Stimulated activated CD4-positive, alpha-beta T cell treated with anti-CD3 and anti-CD28 coated beads, Interleukin-2, amount 100 ng/mL, for 24 hours (primary cell): ENCODE data around the gene ZNF609.

Experiments used
- DNase-seq, 2 donors: peaks; one replicate each; pipeline ENCODE4 v3.0.0-alpha.2; 2020

ZNF609 gene

GRCh38 chr15:64548235-64548634, 87.9 kb downstream of the ZNF609 start:
- DNase-seq = no peak

GRCh38 chr15:64549860-64550259, 89.5 kb downstream of the ZNF609 start:
- no peak for DNase-seq

GRCh38 chr15:64552281-64552948, 92.0 kb downstream of the ZNF609 start:
- no peak for DNase-seq

GRCh38 chr15:64558460-64559179, 98.2 kb downstream of the ZNF609 start:
- DNase-seq = no peak

GRCh38 chr15:64559243-64559642, 98.9 kb downstream of the ZNF609 start:
- DNase-seq = no peak

- no peak for DNase-seq
Observed at GRCh38 chr15:64560501-64560900, 100.1 kb downstream of the ZNF609 start.

- DNase-seq = no peak
Observed at GRCh38 chr15:64560998-64561397, 100.6 kb downstream of the ZNF609 start.

GRCh38 chr15:64562003-64562640, 101.7 kb downstream of the ZNF609 start:
- DNase-seq = no peak

GRCh38 chr15:64566102-64566501, 105.7 kb downstream of the ZNF609 start:
- no peak for DNase-seq

- no peak for DNase-seq
Observed at GRCh38 chr15:64566629-64567427, 106.5 kb downstream of the ZNF609 start.

GRCh38 chr15:64568765-64569164, 108.4 kb downstream of the ZNF609 start:
- DNase-seq = no peak

- DNase-seq = no peak
Observed at GRCh38 chr15:64571857-64572291, 111.5 kb downstream of the ZNF609 start.

- DNase-seq = no peak
Observed at GRCh38 chr15:64572856-64573255, 112.5 kb downstream of the ZNF609 start.

GRCh38 chr15:64574301-64575017, 114.1 kb downstream of the ZNF609 start:
- no peak for DNase-seq

GRCh38 chr15:64580696-64581407, 120.5 kb downstream of the ZNF609 start:
- no peak for DNase-seq

- DNase-seq = no peak
Observed at GRCh38 chr15:64581408-64581761, 121.0 kb downstream of the ZNF609 start.

- no peak for DNase-seq
Observed at GRCh38 chr15:64582202-64582601, 121.8 kb downstream of the ZNF609 start.

GRCh38 chr15:64583519-64583918, 123.1 kb downstream of the ZNF609 start:
- no peak for DNase-seq

GRCh38 chr15:64583983-64584382, 123.6 kb downstream of the ZNF609 start:
- no peak for DNase-seq

GRCh38 chr15:64586259-64586870, 126.0 kb downstream of the ZNF609 start:
- no peak for DNase-seq

- DNase-seq = no peak
Observed at GRCh38 chr15:64586984-64587383, 126.6 kb downstream of the ZNF609 start.
